Effector memory CD4-positive, alpha-beta T cell (primary cell): ENCODE measurements around the gene HAPLN1.

Experiments used
- DNase-seq, 3 donors: peaks; one replicate each; pipeline ENCODE4 v3.0.0-alpha.2; 2020
- H3K27ac ChIP-seq: 2 replicates; pipeline ENCODE4 v1.7.0; 2013; ENCODE audit warnings: mild to moderate bottlenecking, low read length, moderate library complexity; ENCODE audit not compliant: insufficient read depth, poor library complexity, severe bottlenecking
- H3K27me3 ChIP-seq: replicated peaks from 2 replicates; pipeline ENCODE4 v1.7.0; 2013; ENCODE audit warnings: mild to moderate bottlenecking, low read length; ENCODE audit not compliant: insufficient read depth, control insufficient read depth, poor library complexity, severe bottlenecking
- H3K36me3 ChIP-seq: 2 replicates; pipeline ENCODE4 v1.7.0; 2013; ENCODE audit warnings: mild to moderate bottlenecking, low read length, moderate library complexity; ENCODE audit not compliant: control insufficient read depth, insufficient read depth
- H3K4me1 ChIP-seq: 2 replicates; pipeline ENCODE4 v1.7.0; 2013; ENCODE audit warnings: low read length, mild to moderate bottlenecking; ENCODE audit not compliant: control insufficient read depth, insufficient read depth, poor library complexity, severe bottlenecking
- H3K4me3 ChIP-seq: 2 replicates; pipeline ENCODE4 v1.7.0; 2013; ENCODE audit warnings: low read length, low read depth, mild to moderate bottlenecking; ENCODE audit not compliant: insufficient read depth, poor library complexity, severe bottlenecking
- H3K9me3 ChIP-seq: 2 replicates; pipeline ENCODE4 v1.7.0; 2013; ENCODE audit warnings: mild to moderate bottlenecking, low read length, moderate library complexity; ENCODE audit not compliant: control insufficient read depth

Gene HAPLN1

GRCh38 chr5:83657807-83658525, 62.7 kb downstream of the HAPLN1 start:
- DNase-seq, result no peak
- Histone ChIP-seq H3K4me3 (no peak overlapping the region), H3K27ac (no peak overlapping the region), H3K36me3 (no peaks in the 10 kb centered on the region), H3K9me3 (no peaks in the 10 kb centered on the region), H3K4me1 (no peaks in the 10 kb centered on the region), H3K27me3 (no peaks in the 10 kb centered on the region)

DNA sequence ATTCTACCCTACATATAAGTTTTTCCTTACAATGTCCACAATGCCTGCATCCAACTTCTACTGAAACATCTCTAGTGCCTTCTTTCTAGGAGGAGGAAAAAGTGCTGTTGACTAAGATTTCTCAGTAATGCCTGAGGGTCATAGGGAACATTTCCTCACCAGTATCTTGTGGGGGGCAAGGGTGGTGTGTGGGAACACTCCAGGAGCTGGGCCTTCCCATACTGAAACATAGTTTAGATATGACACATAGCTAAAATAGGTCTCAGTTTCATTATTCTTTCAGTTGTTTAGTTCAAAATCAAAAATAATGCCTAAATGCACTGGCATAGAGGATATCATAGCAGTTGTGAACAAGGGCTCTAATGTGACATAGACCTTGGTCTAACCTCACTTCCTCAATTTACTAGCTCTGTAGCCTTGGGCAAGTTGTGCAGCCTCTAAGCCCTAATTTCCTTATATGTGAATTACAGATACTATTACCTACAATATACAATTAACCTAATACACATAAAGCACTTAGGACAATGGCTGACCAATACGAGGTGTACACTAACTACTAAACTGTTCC, 66.1 kb downstream of the HAPLN1 start:
- no peak for DNase-seq
- Histone ChIP-seq H3K36me3 (no peaks in the 10 kb centered on the region), H3K27me3 (no peaks in the 10 kb centered on the region), H3K4me3 (no peak overlapping the region), H3K27ac (no peak overlapping the region), H3K4me1 (no peaks in the 10 kb centered on the region), H3K9me3 (no peaks in the 10 kb centered on the region)

GRCh38 chr5:83653669-83654068, 67.0 kb downstream of the HAPLN1 start:
- Histone ChIP-seq H3K9me3 (no peaks in the 10 kb centered on the region), H3K4me3 (no peak overlapping the region), H3K27ac (no peak overlapping the region), H3K36me3 (no peaks in the 10 kb centered on the region), H3K27me3 (no peaks in the 10 kb centered on the region), H3K4me1 (no peaks in the 10 kb centered on the region)
- no peak for DNase-seq

DNA sequence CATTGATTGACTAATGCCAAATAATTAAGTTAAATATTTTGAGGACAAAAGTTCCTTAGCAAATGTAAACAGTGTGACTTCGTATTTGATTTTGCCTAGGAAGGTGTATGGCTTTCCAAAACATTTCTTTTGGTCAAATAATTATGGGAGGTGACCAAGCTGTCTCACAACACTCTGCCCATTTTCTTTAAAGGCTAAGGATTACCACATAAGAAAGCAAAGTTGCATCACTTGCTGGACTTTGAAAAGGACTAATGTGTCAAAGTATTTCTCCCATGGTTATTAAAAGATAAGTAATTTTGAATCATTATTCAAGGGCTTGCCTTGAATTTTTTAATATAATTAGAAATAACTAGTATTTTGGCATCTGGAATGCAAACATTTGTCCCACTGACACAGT, 74.7 kb downstream of the HAPLN1 start:
- Histone ChIP-seq H3K27me3 (no peaks in the 10 kb centered on the region), H3K4me1 (no peaks in the 10 kb centered on the region), H3K36me3 (no peaks in the 10 kb centered on the region), H3K4me3 (no peak overlapping the region), H3K27ac (no peak overlapping the region), H3K9me3 (no peaks in the 10 kb centered on the region)
- DNase-seq, result no peak

DNA sequence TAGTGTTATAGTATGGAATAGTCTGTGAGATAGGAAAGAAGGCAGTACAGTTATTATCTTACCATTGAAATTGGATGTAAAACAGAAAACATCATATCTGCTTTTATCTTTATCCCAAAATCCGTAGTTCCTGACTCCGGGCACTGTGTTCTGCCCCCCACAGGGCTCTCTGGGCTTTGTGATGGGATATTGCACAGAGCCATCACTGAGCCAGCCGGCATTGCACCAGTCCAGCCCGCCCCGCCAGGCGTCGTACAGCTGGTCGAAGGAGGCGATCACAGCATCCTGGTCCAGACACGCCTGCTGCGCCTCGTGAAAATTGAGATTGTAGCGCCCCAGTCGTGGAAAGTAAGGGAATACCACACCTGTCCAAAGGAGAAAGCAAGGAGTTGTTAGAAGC, 76.4 kb downstream of the HAPLN1 start:
- Histone ChIP-seq H3K27me3 (no peaks in the 10 kb centered on the region), H3K4me3 (no peak overlapping the region), H3K9me3 (no peaks in the 10 kb centered on the region), H3K4me1 (no peaks in the 10 kb centered on the region), H3K27ac (no peak overlapping the region), H3K36me3 (no peaks in the 10 kb centered on the region)
- no peak for DNase-seq

DNA sequence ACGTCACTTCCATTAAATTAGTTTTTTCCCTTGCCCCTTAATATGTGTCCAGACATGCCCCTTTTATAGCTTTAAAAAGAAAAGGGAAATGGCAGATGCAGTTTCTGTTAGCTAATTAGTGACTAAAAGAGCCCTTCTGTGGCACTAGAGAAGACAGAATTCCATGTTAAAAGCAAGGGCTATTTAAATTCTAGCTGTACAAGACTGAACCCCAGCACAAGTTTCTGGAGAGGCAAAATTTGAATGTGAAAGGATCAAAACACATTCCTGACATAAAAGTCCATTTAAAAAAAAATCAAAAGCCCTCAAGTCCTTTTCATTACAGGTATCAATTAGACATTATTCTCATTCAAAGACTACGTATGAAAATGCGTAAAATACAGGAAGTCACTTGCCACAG, 78.7 kb downstream of the HAPLN1 start:
- DNase-seq, result no peak
- Histone ChIP-seq H3K27ac (no peak overlapping the region), H3K4me1 (no peaks in the 10 kb centered on the region), H3K27me3 (no peaks in the 10 kb centered on the region), H3K36me3 (no peaks in the 10 kb centered on the region), H3K4me3 (no peak overlapping the region), H3K9me3 (no peaks in the 10 kb centered on the region)

DNA sequence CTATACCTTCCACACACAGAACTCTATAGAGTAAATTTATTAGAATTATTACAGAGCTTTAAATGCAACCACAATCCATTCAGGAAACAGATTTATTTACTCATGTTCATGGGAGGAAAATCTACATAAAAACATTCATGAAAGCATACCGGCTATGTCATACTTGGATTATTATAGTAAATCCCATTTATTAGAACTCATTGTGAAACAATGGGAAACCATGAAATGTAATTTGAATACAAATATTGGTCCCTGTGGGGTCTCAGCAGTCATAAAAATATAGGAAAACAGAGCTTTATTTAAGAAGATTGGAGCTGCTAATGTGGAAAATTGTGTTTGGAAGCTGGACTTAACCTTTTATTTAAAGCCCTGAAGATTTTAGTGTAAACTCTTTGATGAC, 80.7 kb downstream of the HAPLN1 start:
- Histone ChIP-seq H3K36me3 (no peaks in the 10 kb centered on the region), H3K4me1 (no peaks in the 10 kb centered on the region), H3K9me3 (no peaks in the 10 kb centered on the region), H3K4me3 (no peak overlapping the region), H3K27me3 (no peaks in the 10 kb centered on the region), H3K27ac (no peak overlapping the region)
- DNase-seq, result no peak

- H3K9me3 ChIP-seq, result no peaks in the 10 kb centered on the region
- H3K36me3 ChIP-seq, result no peaks in the 10 kb centered on the region
- no peaks in the 10 kb centered on the region for H3K4me1 ChIP-seq
- no peak overlapping the region for H3K27ac ChIP-seq
- no peak for DNase-seq
- H3K27me3 ChIP-seq, result no peaks in the 10 kb centered on the region
- H3K4me3 ChIP-seq, result no peak overlapping the region
These were observed 84.5 kb downstream of the HAPLN1 start for GRCh38 chr5:83636156-83636555.

GRCh38 chr5:83633285-83633684, 87.4 kb downstream of the HAPLN1 start:
- no peak overlapping the region for H3K27ac ChIP-seq

GRCh38 chr5:83632874-83633273, 87.8 kb downstream of the HAPLN1 start:
- no peaks in the 10 kb centered on the region for H3K4me1 ChIP-seq
- no peak overlapping the region for H3K27ac ChIP-seq
- no peak for DNase-seq
- no peaks in the 10 kb centered on the region for H3K27me3 ChIP-seq
- no peak overlapping the region for H3K4me3 ChIP-seq
- no peaks in the 10 kb centered on the region for H3K36me3 ChIP-seq
- H3K9me3 ChIP-seq, result no peaks in the 10 kb centered on the region

More at GRCh38 chr5:83633285-83633684, 87.4 kb downstream of the HAPLN1 start:
- Histone ChIP-seq H3K36me3 (no peaks in the 10 kb centered on the region), H3K9me3 (no peaks in the 10 kb centered on the region), H3K4me3 (no peak overlapping the region), H3K27me3 (no peaks in the 10 kb centered on the region), H3K4me1 (no peaks in the 10 kb centered on the region)
- DNase-seq, result no peak
